ENCODE results near the gene WDR4. TPM values are rescaled to one million over a fixed set of nuclear protein-coding genes. Genes with fewer than 3 reads are reported as not detected.

Gene WDR4
- total RNA-seq, 6 experiments from 2014 or later = 18.5 to 27.6 (median 20.9) TPM

DNA sequence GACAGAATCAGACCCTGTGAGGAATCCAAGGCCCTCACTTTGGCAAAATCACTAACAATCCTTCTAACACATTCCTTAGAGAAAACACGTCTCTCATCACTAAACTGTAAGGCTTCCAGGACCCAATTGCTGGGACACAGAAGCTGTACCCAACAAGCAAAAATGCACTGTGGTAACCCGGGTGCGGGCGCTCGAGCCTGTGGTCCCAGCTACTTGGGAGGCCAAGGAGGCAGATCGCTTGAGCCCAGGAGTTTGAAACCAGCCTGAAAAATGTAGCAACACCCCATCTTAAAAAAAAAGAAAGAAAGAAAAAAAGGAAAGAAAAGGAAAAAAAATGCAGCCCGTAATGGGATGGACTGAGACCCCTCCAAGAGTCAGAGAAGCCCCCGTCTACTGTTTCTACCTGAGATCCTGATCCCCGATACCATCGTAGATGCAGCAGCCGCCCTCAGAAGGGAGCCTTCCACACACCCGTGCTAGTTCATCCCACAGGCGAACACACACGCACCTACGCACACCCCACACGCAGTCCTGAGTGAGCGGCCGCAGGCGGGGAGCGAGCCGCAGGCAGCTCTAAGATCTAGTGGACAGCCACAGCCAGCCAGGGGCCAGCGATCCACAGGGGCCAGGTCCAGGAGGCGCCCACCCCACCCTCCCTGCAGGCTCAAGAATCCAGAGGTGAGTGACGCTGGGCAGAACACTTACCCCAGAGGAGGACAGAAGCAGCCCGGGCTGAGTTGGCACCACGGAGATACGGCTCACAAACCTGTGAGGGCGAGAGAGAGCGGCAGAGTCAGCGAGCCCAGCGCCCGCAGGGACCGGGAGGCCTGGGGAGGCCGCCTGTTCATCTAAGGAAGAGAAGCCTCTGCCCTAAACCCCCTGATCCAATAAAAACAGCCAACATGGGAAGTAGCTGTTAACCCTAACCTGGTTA, 20.1 kb downstream of the WDR4 start:
- H3K27ac Mint-ChIP-seq = no peak overlapping the region

DNA sequence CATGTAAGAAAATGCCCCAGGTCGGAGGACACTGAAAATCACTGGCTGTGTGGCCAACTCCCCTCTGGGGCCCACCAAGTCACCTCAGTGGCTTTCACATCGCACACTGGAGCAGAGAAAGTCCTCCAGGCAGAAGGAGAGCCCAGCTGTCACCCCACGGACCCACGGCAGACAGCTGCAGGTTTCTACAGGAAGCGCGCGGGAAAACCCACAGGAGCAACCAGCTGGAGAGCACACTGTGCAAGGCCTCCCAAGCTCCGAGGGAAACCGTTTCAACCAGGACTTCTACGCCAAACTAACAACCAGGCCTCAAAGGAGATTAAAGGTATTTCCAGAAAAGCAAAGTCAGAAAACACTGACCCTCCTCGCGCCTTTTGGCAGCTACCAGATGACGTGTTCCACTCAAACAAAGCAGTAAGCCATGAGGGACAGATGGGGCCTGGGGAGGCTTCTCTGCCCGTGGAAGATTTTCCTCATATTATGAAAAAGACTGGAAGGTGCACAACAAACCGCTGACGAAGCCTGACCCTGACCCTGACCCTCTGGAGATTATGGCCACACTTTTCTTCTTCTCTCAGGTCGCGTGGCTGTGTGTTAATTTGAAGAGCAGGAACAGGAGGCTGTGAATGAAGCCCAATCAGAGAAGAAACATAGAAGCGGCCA, 21.0 kb downstream of the WDR4 start:
- no peak for DNase-seq
- Mint-ChIP-seq H3K27ac (no peak overlapping the region), H3K9me3 (no peaks in the 10 kb centered on the region), H3K4me3 (no peak overlapping the region), H3K4me1 (ENCODE audit: low read depth) (no peaks in the 10 kb centered on the region), H3K36me3 (ENCODE audit: low read depth) (peaks cover 37% of the 10 kb centered on the region), H3K27me3 (ENCODE audit: insufficient read depth) (peaks cover 5% of the 10 kb centered on the region)
- TF ChIP-seq, protein P1, sequence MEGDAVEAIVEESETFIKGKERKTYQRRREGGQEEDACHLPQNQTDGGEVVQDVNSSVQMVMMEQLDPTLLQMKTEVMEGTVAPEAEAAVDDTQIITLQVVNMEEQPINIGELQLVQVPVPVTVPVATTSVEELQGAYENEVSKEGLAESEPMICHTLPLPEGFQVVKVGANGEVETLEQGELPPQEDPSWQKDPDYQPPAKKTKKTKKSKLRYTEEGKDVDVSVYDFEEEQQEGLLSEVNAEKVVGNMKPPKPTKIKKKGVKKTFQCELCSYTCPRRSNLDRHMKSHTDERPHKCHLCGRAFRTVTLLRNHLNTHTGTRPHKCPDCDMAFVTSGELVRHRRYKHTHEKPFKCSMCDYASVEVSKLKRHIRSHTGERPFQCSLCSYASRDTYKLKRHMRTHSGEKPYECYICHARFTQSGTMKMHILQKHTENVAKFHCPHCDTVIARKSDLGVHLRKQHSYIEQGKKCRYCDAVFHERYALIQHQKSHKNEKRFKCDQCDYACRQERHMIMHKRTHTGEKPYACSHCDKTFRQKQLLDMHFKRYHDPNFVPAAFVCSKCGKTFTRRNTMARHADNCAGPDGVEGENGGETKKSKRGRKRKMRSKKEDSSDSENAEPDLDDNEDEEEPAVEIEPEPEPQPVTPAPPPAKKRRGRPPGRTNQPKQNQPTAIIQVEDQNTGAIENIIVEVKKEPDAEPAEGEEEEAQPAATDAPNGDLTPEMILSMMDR (IDR thresholded peaks at IDR 0.05) = no peak

More for the DNA sequence above, 20.1 kb downstream of the WDR4 start:
- Mint-ChIP-seq H3K27me3 (ENCODE audit: insufficient read depth) (peaks cover 5% of the 10 kb centered on the region), H3K4me3 (no peak overlapping the region), H3K36me3 (ENCODE audit: low read depth) (peaks cover 37% of the 10 kb centered on the region), H3K9me3 (no peaks in the 10 kb centered on the region), H3K4me1 (ENCODE audit: low read depth) (no peaks in the 10 kb centered on the region)
- TF ChIP-seq, protein P1 (IDR thresholded peaks at IDR 0.05) = no peak
- no peak for DNase-seq

DNA sequence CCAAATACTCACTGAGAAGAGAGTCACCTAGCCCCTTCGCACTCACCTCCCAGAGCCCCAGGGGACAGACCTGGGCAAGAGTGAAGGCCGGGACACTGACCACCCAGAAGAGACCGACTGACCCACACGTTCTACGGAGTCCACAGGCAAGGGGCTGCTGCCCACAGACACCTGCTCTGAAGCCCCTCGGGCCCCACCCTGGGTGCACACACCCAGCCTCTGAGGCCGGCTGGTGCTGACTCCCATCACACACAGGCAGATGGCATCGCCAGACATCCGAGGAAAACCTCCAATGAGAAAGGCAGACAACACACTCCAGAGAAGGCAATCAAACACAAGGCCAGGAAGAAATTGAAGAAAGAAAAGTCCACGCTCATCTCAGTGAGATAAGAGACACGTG, 22.1 kb downstream of the WDR4 start:
- H3K27me3 Mint-ChIP-seq (ENCODE audit: insufficient read depth) = peaks cover 2% of the 10 kb centered on the region; the same call in 1 of the 2 replicates
- H3K27ac Mint-ChIP-seq = no peak overlapping the region
- no peaks in the 10 kb centered on the region for H3K4me1 Mint-ChIP-seq (ENCODE audit: low read depth)
- no peak overlapping the region for H3K4me3 Mint-ChIP-seq
- TF ChIP-seq, protein P1 (IDR thresholded peaks at IDR 0.05) = no peak
- H3K9me3 Mint-ChIP-seq = no peaks in the 10 kb centered on the region
- H3K36me3 Mint-ChIP-seq (ENCODE audit: low read depth) = peaks cover 28% of the 10 kb centered on the region
- DNase-seq = no peak

DNA sequence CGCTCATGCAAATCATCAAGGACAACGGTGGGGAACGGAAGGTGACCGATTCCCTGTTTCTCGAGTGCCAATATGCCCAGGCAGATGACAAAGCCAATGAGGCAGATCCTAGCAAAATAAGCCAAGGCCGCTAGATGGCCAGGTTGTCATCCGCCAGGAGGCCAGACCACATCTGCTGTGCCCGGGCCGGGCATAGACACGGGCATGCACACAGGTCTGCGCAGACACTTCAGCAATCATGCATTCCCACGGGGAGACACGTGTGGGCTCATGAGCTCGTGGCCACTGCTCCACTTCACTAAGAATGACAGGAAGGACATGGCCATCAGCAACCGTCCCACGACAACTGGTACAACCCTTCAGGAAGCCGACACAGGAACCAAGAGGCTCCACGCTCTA, 23.4 kb downstream of the WDR4 start:
- TF ChIP-seq, protein P1 (IDR thresholded peaks at IDR 0.05) = no peak
- Mint-ChIP-seq H3K9me3 (no peaks in the 10 kb centered on the region), H3K36me3 (ENCODE audit: low read depth) (peaks cover 28% of the 10 kb centered on the region), H3K27ac (no peak overlapping the region), H3K27me3 (ENCODE audit: insufficient read depth) (no peaks in the 10 kb centered on the region; the same call in 1 of the 2 replicates), H3K4me1 (ENCODE audit: low read depth) (no peaks in the 10 kb centered on the region), H3K4me3 (no peak overlapping the region)
- no peak for DNase-seq

DNA sequence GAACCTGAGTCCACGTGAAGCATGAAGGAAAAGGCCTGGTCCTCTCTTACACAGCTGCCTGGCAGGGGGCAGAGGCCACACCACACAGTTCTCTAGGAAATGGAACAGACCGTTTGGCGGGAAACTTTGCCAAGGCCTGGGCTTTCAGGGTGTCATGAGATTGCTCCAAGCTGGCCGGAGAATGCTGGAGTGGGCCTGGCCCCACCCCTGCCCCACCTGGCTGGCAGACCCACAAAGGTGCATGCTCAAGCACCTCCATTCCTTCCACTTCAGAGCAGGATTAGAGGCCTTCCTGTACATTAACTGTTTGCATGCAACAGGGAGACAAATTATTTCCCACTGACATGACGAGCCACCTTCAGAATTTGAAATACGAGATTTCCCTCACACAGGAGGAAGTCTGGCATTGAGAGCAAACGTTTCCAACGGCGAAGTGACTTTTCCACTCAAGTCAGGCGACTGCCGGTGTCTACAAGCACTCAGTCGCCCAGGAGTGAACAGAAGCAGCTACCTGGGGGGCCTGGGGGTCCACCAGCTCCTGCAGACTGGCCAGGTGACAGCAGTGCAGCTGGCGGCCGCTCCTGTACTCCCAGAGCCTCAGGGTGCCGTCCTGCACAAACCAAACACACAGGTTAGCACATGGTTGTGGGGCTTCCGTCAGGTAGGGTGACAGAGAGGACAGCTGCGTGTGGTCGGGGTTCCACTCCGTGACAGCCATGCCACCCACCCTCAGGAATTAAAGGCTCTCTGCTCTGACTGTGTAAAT, 24.0 kb downstream of the WDR4 start:
- Mint-ChIP-seq H3K4me1 (ENCODE audit: low read depth) (no peaks in the 10 kb centered on the region), H3K36me3 (ENCODE audit: low read depth) (peaks cover 32% of the 10 kb centered on the region), H3K4me3 (no peak overlapping the region), H3K27ac (no peak overlapping the region), H3K27me3 (ENCODE audit: insufficient read depth) (no peaks in the 10 kb centered on the region; the same call in 1 of the 2 replicates), H3K9me3 (no peaks in the 10 kb centered on the region)
- TF ChIP-seq, protein P1 (IDR thresholded peaks at IDR 0.05) = no peak
- no peak for DNase-seq
